Activated CD4-positive, alpha-beta T cell treated with anti-CD3 and anti-CD28 coated beads, Interleukin-2, amount 50 U/mL, for 24 hours (primary cell): Measurements from ENCODE around the gene NPAS2.

Experiments used
- DNase-seq, 2 donors: peaks; one replicate each; pipeline ENCODE4 v3.0.0-alpha.2; 2020; ENCODE audit warnings: low read depth in 1 of 2, low spot score in 1 of 2

Gene NPAS2

GRCh38 chr2:100938031-100939026, 118.4 kb downstream of the NPAS2 start:
- no peak for DNase-seq

- no peak for DNase-seq
Measured at GRCh38 chr2:100939445-100939844, 119.5 kb downstream of the NPAS2 start.

- DNase-seq, result no peak
Measured at GRCh38 chr2:100940240-100940639, 120.3 kb downstream of the NPAS2 start.

- DNase-seq, result no peak
Measured at GRCh38 chr2:100940766-100941645, 121.1 kb downstream of the NPAS2 start.

- DNase-seq, result no peak
Measured at GRCh38 chr2:100941646-100942240, 121.8 kb downstream of the NPAS2 start.

- DNase-seq, result no peak
Measured at GRCh38 chr2:100944617-100945432, 124.9 kb downstream of the NPAS2 start.

- no peak for DNase-seq
Measured at GRCh38 chr2:100945433-100945740, 125.4 kb downstream of the NPAS2 start.

- no peak for DNase-seq
Measured at GRCh38 chr2:100945930-100946607, 126.1 kb downstream of the NPAS2 start.

GRCh38 chr2:100948942-100949811, 129.2 kb downstream of the NPAS2 start:
- no peak for DNase-seq

- DNase-seq, result no peak
Measured at GRCh38 chr2:100952512-100952911, 132.6 kb downstream of the NPAS2 start.

- DNase-seq, result no peak
Measured at GRCh38 chr2:100953406-100954043, 133.6 kb downstream of the NPAS2 start.

GRCh38 chr2:100954044-100954420, 134.1 kb downstream of the NPAS2 start:
- no peak for DNase-seq

- DNase-seq, result no peak
Measured at GRCh38 chr2:100955226-100955625, 135.3 kb downstream of the NPAS2 start.

GRCh38 chr2:100956081-100956480, 136.1 kb downstream of the NPAS2 start:
- no peak for DNase-seq

- DNase-seq, result no peak
Measured at GRCh38 chr2:100957996-100958653, 138.2 kb downstream of the NPAS2 start.

- DNase-seq, result no peak
Measured at GRCh38 chr2:100959225-100959880, 139.4 kb downstream of the NPAS2 start.

GRCh38 chr2:100960688-100961087, 140.7 kb downstream of the NPAS2 start:
- DNase-seq, result no peak
